Endodermal cell (in vitro differentiated cells): ENCODE data around the gene CA5A. TPM values are rescaled to one million over a fixed set of nuclear protein-coding genes. Genes with fewer than 3 reads are reported as not detected.

Experiments used
- DNase-seq: peaks from one replicate; pipeline ENCODE4 v3.0.0-alpha.2; 2017
- H3K27ac ChIP-seq: 2 replicates; pipeline ENCODE4 v1.5.1; 2013; ENCODE audit warnings: mild to moderate bottlenecking, low read depth, low read length, moderate library complexity
- H3K27me3 ChIP-seq: 2 replicates; pipeline ENCODE4 v1.6.1; 2013; ENCODE audit warnings: mild to moderate bottlenecking, low read length, moderate library complexity; ENCODE audit not compliant: insufficient read depth, control insufficient read depth, poor library complexity, severe bottlenecking
- H3K36me3 ChIP-seq: 2 replicates; pipeline ENCODE4 v1.7.0; 2013; ENCODE audit warnings: mild to moderate bottlenecking, low read length, moderate library complexity; ENCODE audit not compliant: control insufficient read depth, insufficient read depth
- H3K4me1 ChIP-seq: one replicate; pipeline ENCODE4 v1.7.0; 2013; ENCODE audit warnings: low read length; ENCODE audit not compliant: control insufficient read depth, insufficient read depth
- H3K4me3 ChIP-seq: 2 replicates; pipeline ENCODE4 v1.5.1; 2013; ENCODE audit warnings: mild to moderate bottlenecking, low read length, moderate library complexity
- H3K9ac ChIP-seq: 2 replicates; pipeline ENCODE4 v1.6.1; 2013; ENCODE audit warnings: mild to moderate bottlenecking, low read length, moderate library complexity; ENCODE audit not compliant: poor library complexity, severe bottlenecking; ENCODE audit errors: extremely low read depth
- H3K9me3 ChIP-seq: 2 replicates; pipeline ENCODE4 v1.6.1; 2013; ENCODE audit warnings: mild to moderate bottlenecking, low read length, moderate library complexity; ENCODE audit not compliant: control insufficient read depth
- H3K27ac Mint-ChIP-seq: 2 replicates; pipeline ENCODE4 v1.8.0; 2020; ENCODE audit warnings: mixed read lengths
- H3K27me3 Mint-ChIP-seq: 2 replicates; pipeline ENCODE4 v1.8.0; 2021; ENCODE audit warnings: mild to moderate bottlenecking, mixed read lengths; ENCODE audit not compliant: insufficient read depth
- H3K36me3 Mint-ChIP-seq: 2 replicates; pipeline ENCODE4 v1.8.0; 2020; ENCODE audit warnings: low read depth, mixed read lengths
- H3K4me1 Mint-ChIP-seq: 2 replicates; pipeline ENCODE4 v1.8.0; 2020; ENCODE audit warnings: mixed read lengths
- H3K4me3 Mint-ChIP-seq: 2 replicates; pipeline ENCODE4 v1.8.0; 2020; ENCODE audit warnings: mild to moderate bottlenecking, moderate library complexity, mixed read lengths
- H3K9me3 Mint-ChIP-seq: 2 replicates; pipeline ENCODE4 v1.8.0; 2020; ENCODE audit warnings: mild to moderate bottlenecking, mixed read lengths
- WGBS, 2 experiments: methylation state at CpG; one replicate each; pipeline versions ENCODE4 v1.1.5 to v1.1.7; 2013; ENCODE audit warnings: missing lambda C conversion rate in 2 of 2, mixed read lengths in 1 of 2; ENCODE audit not compliant: insufficient coverage in 1 of 2, insufficient read length in 1 of 2; 5-methylcytosine and 5-hydroxymethylcytosine counted together
- total RNA-seq, 2 donors: library from RNA; stranded (reverse); fragmentation: NEBNext Ultra II Directional in 1 of 2; extraction: Animal tissue kit (Norgen Biotek cat#: 25700) in 1 of 2; gene quantifications; 2 replicates in 1 of 2; 3 replicates in 1 of 2; pipeline ENCODE4 v1.2.1, GENCODE V29; 2021
- TF ChIP-seq, protein P1 (sequence below): fragments of 200-600 bp; sonication (generic); conservative IDR thresholded peaks from 2 replicates; pipeline ENCODE4 v1.5.0; 2021; ENCODE audit warnings: antibody characterized with exemption, mild to moderate bottlenecking

Gene CA5A
- total RNA-seq, 2 donors from 2014 or later = not detected

DNA sequence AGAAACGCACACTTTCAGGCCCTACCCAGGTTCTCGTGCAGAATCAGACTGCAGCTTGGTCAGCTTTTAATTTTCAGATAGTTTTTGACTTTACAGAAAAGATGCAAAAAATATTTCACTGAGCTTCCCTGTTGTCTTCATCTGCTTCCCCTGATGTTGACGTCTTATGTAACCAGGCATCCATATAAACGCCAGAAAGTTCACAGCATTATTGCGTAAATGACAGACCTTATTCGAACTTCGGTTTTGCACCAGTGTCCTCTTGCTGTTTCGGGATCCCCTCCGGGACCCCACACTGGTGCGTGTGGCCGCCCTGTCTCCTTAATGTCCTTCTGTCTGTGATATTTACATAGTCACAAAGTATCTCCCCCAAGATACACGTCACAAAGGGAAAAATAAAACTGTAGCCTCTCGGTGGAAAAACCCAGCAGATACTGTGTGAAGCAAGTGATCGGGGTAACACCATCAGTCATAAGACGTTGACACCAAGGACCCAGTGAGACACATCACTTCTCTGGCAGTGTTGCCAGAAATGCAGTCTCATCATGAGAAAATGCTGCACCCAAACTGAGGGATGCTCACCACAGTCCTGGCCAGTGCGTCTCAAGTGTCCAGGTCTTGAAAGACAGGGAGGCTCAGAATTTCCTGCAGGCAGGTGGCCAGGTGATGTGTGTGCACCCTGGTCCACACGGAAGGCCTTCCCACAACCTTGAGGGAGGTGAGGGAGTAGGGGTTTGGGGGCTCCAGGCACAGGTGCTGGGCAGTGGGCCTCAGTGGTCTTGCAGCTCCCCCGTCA lies 19.2 kb upstream of the CA5A start:
- Mint-ChIP-seq H3K4me1 (peaks cover 24% of the 10 kb centered on the region), H3K4me3 (no peak overlapping the region), H3K9me3 (no peaks in the 10 kb centered on the region), H3K27ac (no peak overlapping the region), H3K36me3 (peaks cover 29% of the 10 kb centered on the region), H3K27me3 (no peaks in the 10 kb centered on the region)
- Histone ChIP-seq H3K27ac (peak overlapping the region; percentile 68), H3K4me3 (no peak overlapping the region), H3K4me1 (no peaks in the 10 kb centered on the region), H3K9me3 (no peaks in the 10 kb centered on the region), H3K9ac (no peak overlapping the region), H3K27me3 (no peaks in the 10 kb centered on the region), H3K36me3 (peaks cover 25% of the 10 kb centered on the region)
- DNase-seq = no peak
- TF ChIP-seq, protein P1, sequence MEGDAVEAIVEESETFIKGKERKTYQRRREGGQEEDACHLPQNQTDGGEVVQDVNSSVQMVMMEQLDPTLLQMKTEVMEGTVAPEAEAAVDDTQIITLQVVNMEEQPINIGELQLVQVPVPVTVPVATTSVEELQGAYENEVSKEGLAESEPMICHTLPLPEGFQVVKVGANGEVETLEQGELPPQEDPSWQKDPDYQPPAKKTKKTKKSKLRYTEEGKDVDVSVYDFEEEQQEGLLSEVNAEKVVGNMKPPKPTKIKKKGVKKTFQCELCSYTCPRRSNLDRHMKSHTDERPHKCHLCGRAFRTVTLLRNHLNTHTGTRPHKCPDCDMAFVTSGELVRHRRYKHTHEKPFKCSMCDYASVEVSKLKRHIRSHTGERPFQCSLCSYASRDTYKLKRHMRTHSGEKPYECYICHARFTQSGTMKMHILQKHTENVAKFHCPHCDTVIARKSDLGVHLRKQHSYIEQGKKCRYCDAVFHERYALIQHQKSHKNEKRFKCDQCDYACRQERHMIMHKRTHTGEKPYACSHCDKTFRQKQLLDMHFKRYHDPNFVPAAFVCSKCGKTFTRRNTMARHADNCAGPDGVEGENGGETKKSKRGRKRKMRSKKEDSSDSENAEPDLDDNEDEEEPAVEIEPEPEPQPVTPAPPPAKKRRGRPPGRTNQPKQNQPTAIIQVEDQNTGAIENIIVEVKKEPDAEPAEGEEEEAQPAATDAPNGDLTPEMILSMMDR = no peak
- 97% methylated on average over 17 to 18 of the region's 18 CpGs for WGBS, 2 experiments

DNA sequence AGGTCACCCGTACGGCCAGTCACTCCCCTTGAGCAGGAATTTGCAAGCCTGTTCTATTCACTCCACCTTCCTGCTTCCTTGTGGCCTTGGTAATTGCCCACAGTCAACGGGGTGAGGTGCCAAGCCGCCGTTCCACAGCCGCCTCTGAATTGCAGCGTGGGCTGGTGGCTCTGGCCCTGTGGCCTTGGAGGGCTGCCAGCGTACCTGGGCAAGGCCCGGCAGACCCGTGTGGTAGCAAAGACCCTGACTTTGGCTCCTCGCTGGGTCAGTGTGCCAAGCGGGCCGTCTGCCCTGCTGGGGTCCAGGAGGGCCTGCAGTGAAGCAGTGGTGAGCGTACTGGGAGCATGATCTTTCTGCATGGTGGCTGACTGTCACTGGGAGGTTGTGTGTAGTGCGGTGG lies 18.5 kb upstream of the CA5A start:
- H3K27me3 Mint-ChIP-seq = no peaks in the 10 kb centered on the region
- H3K36me3 Mint-ChIP-seq = peaks cover 27% of the 10 kb centered on the region
- no peaks in the 10 kb centered on the region for H3K27me3 ChIP-seq
- TF ChIP-seq, protein P1 = no peak
- no peak overlapping the region for H3K4me3 ChIP-seq
- no peaks in the 10 kb centered on the region for H3K4me1 ChIP-seq
- peaks cover 22% of the 10 kb centered on the region for H3K4me1 Mint-ChIP-seq
- H3K9ac ChIP-seq = no peak overlapping the region
- 89 to 97% methylated on average over 13 to 15 of the region's 15 CpGs for WGBS, 2 experiments
- H3K4me3 Mint-ChIP-seq = no peak overlapping the region
- no peak overlapping the region for H3K27ac Mint-ChIP-seq
- no peaks in the 10 kb centered on the region for H3K9me3 ChIP-seq
- H3K36me3 ChIP-seq = peaks cover 25% of the 10 kb centered on the region
- no peak overlapping the region for H3K27ac ChIP-seq
- DNase-seq = no peak
- no peaks in the 10 kb centered on the region for H3K9me3 Mint-ChIP-seq

DNA sequence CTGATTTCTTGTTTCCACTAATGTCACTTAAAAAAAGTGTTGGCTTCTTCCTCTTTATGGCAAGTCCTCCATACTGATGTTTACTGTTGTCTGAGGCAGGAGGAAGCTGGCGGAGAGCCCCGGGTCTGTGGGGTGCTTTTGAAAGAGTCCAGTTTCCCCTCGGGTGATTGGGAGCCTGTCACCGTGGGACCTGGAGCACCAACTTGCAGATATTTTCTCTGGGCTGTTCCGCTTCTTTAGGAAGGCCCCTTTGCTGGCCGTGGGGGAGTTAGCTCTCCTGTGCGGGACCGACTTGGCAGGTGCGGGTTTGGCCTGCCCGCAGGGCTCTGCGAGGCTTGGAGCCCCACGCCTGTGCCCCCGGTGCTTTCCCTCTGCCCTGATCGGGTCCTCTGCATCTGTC lies 18.0 kb upstream of the CA5A start:
- Histone ChIP-seq H3K27me3 (no peaks in the 10 kb centered on the region), H3K9me3 (no peaks in the 10 kb centered on the region), H3K27ac (no peak overlapping the region), H3K36me3 (peaks cover 25% of the 10 kb centered on the region), H3K9ac (no peak overlapping the region), H3K4me1 (no peaks in the 10 kb centered on the region), H3K4me3 (no peak overlapping the region)
- Mint-ChIP-seq H3K27ac (no peak overlapping the region), H3K4me1 (peaks cover 20% of the 10 kb centered on the region), H3K4me3 (no peak overlapping the region), H3K9me3 (no peaks in the 10 kb centered on the region), H3K36me3 (peaks cover 27% of the 10 kb centered on the region), H3K27me3 (no peaks in the 10 kb centered on the region)
- 95 to 96% methylated on average over 8 to 14 of the region's 14 CpGs for WGBS, 2 experiments
- TF ChIP-seq, protein P1 = no peak
- peak; percentile 39 for DNase-seq
